Renal pelvis (tissue), 4 donors: Measurements from ENCODE around the gene NHERF2. TPM values are rescaled to one million over a fixed set of nuclear protein-coding genes. Genes with fewer than 3 reads are reported as not detected.
A peak's percentile ranks its signal among the peaks of the same experiment; 100 is the strongest.
"Not testable (repeated sequence)": the region's sequence is repeated elsewhere in the genome, so short reads cannot be mapped to it uniquely, and the experiment has no call there.

Experiments used
- DNase-seq: peaks from one replicate; pipeline ENCODE4 v3.0.0-alpha.2; 2013
- polyA plus RNA-seq, 3 donors: library from polyadenylated mRNA; unstranded; fragments of 120-200 nt; gene quantifications; one replicate each; pipeline ENCODE4 v1.2.1, GENCODE V29; 2013; ENCODE audit not compliant: insufficient read length in 3 of 3

NHERF2 gene
- polyA plus RNA-seq, 3 donors = 116 to 169 (median 155) TPM

DNA sequence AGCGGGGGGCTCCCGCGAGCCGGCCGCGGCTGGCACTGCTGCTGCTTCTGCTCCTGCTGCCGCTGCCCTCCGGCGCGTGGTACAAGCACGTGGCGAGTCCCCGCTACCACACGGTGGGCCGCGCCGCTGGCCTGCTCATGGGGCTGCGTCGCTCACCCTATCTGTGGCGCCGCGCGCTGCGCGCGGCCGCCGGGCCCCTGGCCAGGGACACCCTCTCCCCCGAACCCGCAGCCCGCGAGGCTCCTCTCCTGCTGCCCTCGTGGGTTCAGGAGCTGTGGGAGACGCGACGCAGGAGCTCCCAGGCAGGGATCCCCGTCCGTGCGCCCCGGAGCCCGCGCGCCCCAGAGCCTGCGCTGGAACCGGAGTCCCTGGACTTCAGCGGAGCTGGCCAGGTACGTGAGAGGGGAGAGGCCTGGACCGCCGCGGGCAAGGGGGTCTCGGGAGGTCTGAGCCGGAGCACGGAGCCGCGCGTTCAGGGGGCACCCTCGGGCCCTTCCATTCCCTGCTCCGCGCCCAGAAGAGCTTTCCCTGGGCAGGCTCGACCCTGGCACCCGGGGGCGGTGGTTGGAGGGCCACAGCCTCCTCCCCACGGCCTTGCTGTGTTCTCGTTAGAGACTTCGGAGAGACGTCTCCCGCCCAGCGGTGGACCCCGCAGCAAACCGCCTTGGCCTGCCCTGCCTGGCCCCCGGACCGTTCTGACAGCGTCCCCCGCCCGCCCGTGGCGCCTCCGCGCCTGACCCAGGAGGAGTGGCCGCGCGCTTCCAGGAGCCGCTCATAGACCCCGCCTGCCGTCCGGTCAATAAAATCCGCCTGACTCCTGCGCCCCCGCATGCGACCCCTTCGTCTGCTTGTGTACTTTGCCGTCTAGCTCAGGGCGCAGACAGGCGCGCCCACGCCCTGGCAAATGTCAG is 6.5 kb upstream of the NHERF2 start:
- DNase-seq = no peak

DNA sequence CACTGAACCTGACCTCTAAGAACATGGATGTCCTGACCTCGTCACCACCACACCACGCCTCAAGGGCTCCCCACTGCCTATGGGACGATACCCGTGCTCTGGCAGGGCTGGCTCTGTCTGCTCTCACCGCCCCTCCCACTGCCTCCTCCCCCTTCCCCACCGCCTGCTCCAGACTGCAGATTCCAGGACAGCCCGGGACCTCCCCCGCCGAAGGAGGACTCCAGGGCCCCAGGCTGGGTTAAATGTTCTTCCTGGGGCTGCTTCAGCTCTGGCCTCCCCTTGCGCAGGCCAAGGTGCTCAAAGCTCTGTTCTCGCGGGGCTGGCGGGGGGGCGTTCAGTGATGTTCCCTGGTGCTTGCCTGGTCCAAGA is 4.0 kb upstream of the NHERF2 start:
- DNase-seq = no peak

DNA sequence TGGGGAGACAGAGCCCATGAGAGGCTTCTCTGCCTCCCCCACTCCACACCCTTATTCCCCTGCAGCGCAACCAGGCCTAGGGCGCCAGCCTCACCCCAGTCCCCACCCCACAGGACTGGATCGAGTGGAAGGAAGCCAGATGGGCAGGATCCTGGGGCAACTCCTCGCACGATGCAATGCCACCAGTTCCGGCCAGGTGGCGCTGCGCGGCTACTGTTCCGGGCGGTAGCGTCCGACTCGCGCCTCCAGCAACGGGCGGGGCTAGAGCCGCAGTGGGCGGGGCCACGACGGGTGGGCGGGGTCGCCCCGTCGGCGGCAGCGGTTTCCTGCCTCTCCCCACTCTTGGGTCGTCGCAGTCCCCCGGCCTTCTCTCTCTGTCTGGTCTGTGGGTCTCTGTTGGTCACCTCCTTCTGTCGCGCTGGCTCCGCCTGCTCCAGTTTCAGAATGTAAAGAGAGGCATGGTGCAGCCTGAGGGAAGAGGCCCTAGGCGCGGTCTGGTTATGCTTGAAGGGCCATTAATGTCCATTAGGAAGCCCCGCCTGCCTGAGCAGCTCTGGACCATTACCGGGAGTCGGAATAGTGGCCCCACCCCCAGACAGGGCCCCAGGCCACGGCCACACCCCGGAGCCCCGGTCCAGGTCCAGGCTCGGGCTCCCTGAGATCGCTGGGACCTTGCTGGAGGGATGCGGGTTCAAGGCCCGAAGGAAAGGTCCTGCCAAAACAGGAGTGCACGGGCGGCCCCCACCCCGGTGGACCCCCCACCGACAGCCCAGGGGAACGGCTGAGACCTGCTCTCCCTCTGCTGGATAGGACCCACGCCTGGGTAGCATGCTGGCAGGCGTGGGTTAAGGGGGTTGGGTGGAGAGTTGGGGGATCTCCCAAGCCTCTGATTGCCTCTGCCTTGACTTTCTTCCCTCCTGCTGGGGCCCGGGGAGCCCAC is 3.3 kb upstream of the NHERF2 start:
- peak; percentile 88 for DNase-seq

DNA sequence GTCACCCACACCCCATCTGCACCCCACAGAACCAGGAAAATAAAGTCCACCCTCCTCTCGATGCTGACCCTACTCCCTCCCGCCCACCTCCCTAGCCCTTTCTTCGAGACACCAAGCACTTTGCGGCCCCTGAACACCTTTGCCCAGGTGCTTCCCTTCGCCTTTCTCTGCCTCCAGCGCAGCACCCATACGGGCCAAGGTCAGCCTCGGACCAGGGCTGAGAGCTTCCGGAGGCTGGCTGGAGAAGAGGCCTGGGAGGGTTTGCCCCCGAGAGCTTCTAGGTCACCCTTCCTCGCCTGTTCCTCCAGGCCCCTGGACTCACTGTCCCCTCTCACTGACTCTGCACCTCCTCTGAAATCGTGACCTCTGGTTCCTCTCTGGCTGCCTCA is 2.7 kb upstream of the NHERF2 start:
- DNase-seq = no peak

DNA sequence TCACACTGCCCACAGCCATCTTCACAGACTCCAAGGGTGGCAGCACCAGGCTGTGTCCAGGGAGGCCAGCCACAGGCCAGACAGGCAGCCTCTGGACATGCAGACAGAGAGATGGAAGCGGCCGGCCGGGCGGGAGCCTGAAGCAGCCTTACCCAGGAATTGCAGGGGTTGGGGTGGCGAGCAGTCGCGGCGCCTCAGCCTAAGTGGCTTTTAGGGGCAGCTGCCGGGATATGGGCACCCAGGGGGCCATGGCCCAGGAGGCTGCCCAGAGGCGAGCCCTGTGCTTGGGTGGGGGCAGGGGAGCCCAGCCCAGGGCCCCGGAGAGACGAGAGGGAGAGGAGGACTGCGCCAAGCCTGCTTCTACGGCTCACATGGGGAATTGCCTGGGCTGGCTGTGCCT is 1.5 kb upstream of the NHERF2 start:
- DNase-seq = no peak

DNA sequence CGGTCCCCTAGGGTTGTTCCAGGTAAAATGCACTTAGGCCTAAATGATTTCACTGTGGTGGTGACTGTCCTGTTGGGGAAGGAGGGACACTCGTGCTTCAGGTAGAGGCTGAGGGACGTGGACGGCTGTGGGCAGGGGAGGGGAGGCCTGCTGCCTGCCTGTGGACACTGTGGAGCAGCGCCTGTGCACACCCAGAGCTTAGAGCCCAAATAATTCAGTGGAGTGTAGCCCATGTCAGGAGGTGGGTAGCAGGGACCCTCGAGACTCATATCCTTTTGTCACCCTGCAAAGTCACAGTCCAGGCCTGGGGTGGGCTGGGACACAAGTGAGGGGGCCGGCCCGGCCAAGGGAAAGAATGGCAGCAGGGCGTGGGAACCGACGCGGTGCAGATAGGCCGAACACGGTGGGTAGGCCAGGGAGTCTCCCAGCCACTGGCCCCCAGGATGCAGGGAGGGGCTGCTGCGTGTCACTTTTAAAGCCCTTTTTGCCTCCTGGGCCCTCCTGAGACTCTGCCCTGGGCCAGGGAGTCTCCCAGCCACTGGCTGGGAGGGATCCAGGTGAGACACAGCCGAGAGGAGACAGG is 733 bp upstream of the NHERF2 start:
- DNase-seq = no peak

DNA sequence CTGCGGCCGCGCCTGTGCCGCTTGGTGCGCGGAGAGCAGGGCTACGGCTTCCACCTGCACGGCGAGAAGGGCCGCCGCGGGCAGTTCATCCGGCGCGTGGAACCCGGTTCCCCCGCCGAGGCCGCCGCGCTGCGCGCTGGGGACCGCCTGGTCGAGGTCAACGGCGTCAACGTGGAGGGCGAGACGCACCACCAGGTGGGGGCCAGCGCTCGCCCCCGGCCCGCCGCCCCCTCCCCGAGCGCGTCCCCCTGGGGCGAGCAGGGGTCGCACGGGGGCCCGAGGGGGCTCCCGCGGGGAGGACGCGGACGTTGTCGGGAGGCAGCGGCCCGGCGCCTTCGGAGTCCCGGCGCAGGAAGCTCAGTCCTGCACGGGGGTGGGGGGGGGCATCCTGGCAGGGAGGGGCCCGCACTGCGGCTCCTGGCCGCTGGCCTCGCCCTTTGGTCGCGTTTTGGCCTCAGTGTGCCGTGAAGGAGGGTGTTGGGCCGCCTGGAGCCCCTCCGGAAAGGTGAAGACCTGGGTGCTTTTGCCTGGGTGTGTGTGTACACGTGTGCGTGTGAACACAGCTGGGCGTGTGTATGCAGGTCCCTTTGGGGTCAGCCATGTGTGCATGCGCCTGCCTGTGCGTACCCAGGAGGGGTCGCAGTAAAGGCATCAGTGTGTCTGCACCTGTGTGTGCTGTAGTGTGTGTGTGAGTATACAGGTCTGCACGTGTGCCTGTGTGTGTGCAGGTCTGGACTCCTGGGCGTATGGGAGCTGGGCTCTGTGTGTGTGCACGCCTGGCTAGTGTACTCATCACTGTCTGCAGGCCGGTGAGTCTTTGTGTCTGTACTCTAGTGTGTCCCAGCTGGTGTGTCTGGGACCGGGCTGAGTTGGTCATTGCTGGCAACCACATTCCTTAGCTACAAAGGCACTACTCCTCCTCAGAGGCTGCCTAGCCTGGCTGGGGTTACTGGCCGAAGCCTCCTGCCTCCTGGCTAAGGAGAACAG is 615 bp downstream of the NHERF2 start:
- DNase-seq = no peak

DNA sequence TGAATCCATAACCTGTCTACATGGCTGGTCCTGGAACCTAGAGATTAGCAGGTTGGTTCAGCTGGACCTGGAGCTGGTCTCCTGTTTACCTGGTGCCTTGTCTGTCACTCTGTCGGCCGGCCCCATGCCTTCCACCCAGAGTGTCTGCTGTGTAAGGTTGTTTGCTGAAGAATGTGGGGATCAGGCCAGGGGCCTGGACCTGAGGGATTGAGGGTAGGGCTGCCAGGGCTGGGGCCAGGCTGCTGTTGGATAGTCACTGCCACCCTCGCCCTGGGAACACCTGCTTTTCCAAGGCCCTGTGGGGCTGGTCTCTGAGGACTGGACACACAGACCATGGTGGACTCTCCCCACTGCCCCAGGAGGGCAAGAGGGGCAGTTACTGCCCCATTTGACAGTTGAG is 1.4 kb downstream of the NHERF2 start:
- DNase-seq = no peak

DNA sequence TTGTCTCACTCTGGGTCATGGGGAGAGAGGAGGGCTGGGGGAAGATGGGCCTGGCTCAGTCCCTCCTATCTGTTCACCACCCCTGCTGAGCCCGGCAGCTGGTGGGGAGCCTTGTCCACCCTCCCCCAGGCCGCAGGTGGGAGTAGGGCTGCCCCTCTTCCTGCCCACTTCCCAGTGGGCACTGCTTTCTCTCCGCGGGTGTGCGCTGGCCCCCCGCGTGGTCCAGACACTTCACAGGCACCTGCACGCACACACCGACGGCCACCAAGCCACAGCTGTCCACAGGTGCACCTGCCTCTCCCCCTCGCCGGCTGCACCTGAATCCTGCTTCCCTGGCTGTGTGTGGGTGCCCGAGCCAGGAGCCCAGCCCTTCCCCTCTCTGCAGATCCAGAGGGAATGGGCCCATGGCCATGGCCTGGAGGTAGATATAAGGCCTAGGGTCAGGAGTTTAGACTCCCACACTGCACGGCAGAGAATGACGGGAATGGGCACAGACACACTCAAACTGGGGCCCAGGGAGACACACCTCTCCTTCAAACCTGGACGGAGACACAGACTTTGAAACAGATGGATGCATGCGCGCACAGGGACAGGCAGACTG is 2.0 kb downstream of the NHERF2 start:
- no peak for DNase-seq

DNA sequence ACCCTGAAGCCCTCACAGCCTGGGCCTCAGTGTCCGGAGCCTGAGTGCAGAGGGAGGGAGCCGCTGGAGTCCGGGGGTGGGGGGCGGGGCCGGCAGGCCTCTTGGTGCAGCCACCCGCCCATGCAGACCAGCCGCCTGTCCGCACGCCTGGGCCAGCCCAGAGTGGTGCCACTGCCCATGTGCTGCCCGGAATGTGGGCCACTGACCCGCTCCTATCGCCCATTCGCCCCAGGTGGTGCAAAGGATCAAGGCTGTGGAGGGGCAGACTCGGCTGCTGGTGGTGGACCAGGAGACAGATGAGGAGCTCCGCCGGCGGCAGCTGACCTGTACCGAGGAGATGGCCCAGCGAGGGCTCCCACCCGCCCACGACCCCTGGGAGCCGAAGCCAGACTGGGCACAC is 2.6 kb downstream of the NHERF2 start:
- no peak for DNase-seq

DNA sequence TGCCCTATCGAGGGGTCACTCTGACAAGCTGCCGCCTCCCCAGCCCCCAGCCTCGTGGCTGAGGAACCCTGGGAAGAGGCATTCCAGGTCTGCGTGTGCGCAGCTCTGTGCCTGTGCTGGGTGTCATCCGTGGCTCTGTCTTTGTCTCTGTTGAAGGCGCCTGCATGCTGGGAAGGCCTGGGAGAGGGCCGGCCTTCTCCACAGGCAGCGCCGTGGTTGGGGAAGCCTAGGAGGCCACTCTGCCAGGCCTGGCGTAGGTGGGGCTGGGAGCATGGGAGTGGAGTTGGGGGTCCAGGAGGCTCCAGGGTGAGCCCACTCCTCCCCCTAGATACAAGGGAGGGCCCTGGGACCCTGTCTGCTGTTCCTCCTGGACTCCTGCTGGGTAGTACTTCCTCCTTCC is 3.3 kb downstream of the NHERF2 start:
- no peak for DNase-seq

DNA sequence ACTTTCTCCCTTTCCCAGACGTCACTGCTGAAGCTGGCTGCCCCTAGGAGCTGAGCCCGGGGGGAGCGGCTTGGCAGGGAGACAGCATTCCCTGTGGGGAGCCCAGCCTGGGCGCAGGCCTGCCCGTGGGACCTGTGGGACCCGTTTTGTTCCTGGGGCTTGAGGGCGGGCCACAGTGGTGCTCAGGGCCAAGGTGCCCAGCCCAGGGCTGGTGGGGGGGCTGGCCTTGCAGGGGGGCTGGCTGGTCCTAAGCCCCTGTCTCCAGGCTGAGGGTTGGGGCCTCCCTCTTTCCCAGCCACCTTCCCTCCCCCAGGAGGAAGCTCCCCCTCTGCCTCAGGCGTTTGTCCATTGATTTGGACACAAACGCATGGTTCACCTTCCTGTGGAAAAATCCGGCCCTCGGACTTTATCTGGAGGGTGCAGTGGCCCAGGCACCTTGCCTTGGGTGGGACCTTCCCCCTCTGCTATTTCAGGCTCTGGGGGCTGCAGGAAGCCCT is 4.4 kb downstream of the NHERF2 start:
- DNase-seq = no peak

DNA sequence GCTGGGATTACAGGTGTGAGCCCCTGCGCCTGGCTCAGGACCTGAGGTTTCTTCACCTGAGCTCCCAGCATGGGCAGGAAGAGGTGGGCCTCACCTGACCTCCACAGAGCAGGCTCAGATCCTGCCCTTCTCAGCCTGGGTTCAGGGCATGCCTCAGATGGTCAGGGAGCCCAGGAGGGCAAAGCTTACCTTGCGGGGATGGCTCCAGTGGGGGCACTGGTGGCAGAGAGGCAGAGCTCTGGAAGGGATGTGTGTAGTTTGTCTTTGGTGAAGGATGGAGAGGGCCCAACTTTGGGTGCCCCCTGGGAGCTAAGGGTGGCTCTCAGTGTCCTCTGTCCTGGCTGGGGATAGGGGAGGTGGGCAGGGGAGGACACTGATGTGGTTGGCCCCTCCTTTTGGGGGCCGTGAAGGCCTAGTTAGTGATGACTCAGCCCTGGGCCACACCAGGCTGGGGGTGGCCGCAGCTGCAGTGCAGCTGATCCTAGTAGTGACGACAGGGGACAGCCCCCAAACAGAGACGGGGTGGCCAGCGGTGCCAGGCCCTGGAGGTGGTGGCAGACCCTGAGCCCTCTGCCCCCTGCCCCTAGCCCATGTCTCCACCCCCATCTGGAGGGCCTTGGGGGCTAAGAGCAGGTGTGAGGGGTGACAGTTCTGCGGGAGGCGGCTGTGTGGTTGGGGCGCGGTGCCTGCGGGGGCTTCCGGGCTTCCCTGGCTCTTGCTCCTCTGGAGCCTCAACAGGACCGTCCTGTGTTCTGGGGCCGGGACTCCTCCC is 5.8 kb downstream of the NHERF2 start:
- no peak for DNase-seq

DNA sequence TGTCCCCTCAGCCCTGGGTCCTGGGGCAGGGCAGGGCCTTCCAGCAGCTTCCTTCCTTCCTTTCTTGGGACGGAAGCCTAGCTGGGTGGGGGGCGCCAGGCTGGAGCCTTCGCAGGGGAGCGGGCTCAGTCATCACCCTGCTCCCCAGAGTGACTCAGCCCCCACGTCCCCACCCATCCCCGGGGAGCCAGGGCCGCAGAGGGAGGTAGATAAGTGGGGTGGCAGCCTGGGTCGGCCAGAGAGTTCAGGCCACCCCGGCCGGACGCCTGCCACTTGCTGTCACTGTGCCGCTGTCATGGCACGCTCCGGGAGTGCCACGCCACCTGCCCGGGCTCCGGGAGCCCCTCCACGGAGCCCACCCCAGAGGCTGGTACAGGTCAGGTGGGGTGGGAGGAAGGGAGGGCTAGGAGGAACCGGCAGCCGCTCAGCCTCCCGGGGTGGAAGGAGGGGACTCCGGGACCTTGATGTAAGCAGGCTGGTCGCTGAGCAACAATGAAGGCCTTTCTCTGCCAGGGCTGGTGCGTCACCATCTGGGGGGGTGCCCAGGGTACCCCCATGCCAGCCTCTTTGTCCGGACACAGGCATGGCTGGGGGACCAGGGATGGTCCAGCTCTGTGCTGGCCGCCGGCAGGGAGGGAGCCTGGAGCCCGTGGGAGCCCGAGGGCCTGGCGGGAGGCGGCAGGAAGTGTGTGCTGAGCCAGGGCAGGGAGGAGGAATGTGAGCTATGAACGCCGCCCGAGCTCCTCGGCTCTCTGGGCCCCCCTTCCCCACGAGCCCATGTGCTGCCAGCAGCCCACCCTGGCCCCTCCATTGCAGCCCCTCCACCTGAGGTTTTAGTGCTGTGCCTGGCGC is 6.6 kb downstream of the NHERF2 start:
- DNase-seq = peak; percentile 65

DNA sequence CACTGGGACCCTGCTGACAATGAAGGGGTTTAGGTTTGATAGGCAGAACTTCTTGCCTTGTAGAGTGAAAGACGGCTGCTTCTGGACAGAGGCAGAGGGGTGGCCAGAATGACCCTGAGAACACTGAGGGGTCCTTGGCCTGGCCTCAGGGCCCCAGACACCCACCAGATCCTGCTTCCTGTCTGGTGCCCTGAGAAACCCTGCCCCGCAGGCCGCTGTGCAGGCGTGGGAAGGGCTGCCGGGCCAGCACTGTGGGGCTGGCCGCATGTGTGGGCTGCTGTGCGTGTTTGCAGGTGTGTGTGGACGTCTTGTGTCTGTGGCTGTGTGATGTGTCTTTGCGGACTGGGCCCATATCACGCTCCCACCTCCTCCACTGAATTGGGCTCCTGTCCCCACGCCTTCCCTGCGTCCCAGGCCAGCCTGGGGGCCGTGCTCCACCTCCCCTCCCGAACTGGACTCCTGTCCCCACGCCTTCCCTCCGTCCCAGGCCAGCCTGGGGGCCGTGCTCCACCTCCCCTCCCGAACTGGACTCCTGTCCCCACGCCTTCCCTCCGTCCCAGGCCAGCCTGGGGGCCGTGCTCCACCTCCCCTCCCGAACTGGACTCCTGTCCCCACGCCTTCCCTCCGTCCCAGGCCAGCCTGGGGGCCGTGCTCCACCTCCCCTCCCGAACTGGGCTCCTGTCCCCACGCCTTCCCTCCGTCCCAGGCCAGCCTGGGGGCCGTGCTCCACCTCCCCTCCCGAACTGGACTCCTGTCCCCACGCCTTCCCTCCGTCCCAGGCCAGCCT is 7.4 kb downstream of the NHERF2 start:
- not testable (repeated sequence) for DNase-seq

DNA sequence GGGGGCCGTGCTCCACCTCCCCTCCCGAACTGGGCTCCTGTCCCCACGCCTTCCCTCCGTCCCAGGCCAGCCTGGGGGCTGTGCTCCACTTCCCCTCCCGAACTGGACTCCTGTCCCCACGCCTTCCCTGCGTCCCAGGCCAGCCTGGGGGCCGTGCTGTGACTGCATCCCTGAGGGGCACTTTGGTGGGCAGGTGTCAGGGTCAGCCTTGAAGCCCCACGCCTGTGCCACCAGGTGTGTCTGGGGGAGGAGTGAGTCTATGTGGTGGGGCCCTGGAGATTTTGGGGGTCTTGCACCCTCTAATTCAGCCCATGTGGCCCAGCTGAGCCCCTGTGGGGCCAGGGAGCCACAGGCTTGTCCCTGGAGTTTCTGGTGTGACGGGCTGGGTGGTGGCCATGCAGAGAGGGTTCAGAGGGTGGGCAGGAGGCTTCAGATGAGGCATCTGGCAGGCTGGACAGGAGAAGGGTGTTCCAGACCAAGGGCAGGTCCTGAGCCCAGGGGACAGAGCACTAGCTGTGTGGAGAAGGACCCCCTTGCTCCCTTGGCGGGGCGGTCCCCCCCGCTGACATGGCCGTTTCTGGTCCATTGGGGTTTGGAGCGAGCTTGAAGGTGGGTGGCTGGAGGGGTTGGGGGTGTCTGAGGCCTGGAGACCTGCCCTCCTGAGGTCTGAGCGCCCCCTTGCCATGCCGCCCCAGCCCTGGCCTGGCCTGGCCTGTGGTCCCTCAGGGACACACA is 8.2 kb downstream of the NHERF2 start:
- DNase-seq = no peak
